ENCODE measurements around the gene HFE. TPM values are rescaled to one million over a fixed set of nuclear protein-coding genes. Genes with fewer than 3 reads are reported as not detected.

Gene HFE
- total and polyA plus RNA-seq, 10 of the 15 experiments (the other 5 are each of a cell fraction or from before 2014, with no cell fraction given) = 0.52 to 5.9 (median 1.7) TPM

- Histone ChIP-seq H3K36me3 (ENCODE audit: control insufficient read depth in 2 of 2, insufficient read depth in 2 of 2, low read length in 1 of 2) (no peaks in the 10 kb centered on the region), H3K9me3 (replicated peaks; ENCODE audit: control insufficient read depth, insufficient read depth, low read length) (no peaks in the 10 kb centered on the region), H3K4me3 (no peak overlapping the region), H3K9ac (ENCODE audit: control insufficient read depth, insufficient read depth, low read length) (no peak overlapping the region), H4K20me1 (ENCODE audit: control insufficient read depth, insufficient read depth) (no peaks in the 10 kb centered on the region), H3K4me1 (ENCODE audit: control insufficient read depth, insufficient read depth, low read length) (no peaks in the 10 kb centered on the region), H3K27me3 (replicated peaks in 1 of 2; ENCODE audit: control insufficient read depth in 2 of 2, insufficient read depth in 2 of 2, low read length in 1 of 2) (no peaks in the 10 kb centered on the region), H3K27ac (ENCODE audit: control insufficient read depth, insufficient read depth) (no peak overlapping the region), H3K79me2 (ENCODE audit: control insufficient read depth, insufficient read depth, low read length) (no peaks in the 10 kb centered on the region; the same call in 1 of the 2 replicates), H3K4me2 (ENCODE audit: control insufficient read depth, insufficient read depth) (no peak overlapping the region), H2AFZ (ENCODE audit: control insufficient read depth, low read depth, low read length) (no peak overlapping the region)
- intact Hi-C loops (cut with micrococcal nuclease; ENCODE audit: unreplicated experiment) = no loop called here
- no TSS peak for BruUV-seq (replicated peaks)
- ChIA-PET RAD21 (ENCODE audit: unreplicated experiment) (no interaction called here), SMC1A (ENCODE audit: uncharacterized antibody, unreplicated experiment) (interaction anchor here (1.6 kb wide), 1 partner anchor 9 kb away, joined by 5 read pairs; no protein-coding TSS in a partner anchor), CTCF (interaction anchor here (0.6 to 1.6 kb wide), 2 partner anchors 48 to 1745 kb away, joined by 3 to 5 read pairs; no protein-coding TSS in a partner anchor), POLR2A (interaction anchor here (1.7 kb wide), 1 partner anchor 9 kb away, joined by 7 read pairs; a partner anchor contains a TSS)
- FAIRE-seq = no peak
- no peak for TF ChIP-seq NR2C2 (IDR thresholded peaks at IDR 0.05; ENCODE audit: borderline replicate concordance, control insufficient read depth, insufficient read length, low read depth)
- no peak for TF ChIP-seq TCF12 (IDR thresholded peaks at IDR 0.05; ENCODE audit: low read depth, low read length)
- TF ChIP-seq YBX1 (IDR thresholded peaks at IDR 0.05) = no peak
- no peak for TF ChIP-seq ZBTB4 (CRISPR knock-in tag; IDR thresholded peaks at IDR 0.05)
- TF ChIP-seq SMARCA5 (IDR thresholded peaks at IDR 0.05) = no peak
- TF ChIP-seq CBX3 (IDR thresholded peaks at IDR 0.05; ENCODE audit: borderline replicate concordance, low read depth) = no peak
- no peak for TF ChIP-seq RB1 (IDR thresholded peaks at IDR 0.05; ENCODE audit: borderline replicate concordance)
- TF ChIP-seq MEF2A (IDR thresholded peaks at IDR 0.05; ENCODE audit: insufficient read depth, low read depth, low read length) = no peak
- TF ChIP-seq PKNOX1 (IDR thresholded peaks at IDR 0.05) = no peak
- no peak for TF ChIP-seq RBBP5 (conservative IDR thresholded peaks at IDR 0.05)
- no peak for TF ChIP-seq ZZZ3 (IDR thresholded peaks at IDR 0.05; ENCODE audit: control insufficient read depth, insufficient read length, low read depth)
- no peak for TF ChIP-seq BCL11A (IDR thresholded peaks at IDR 0.05; ENCODE audit: low read depth, low read length)
- no peak for TF ChIP-seq IKZF1 (conservative IDR thresholded peaks at IDR 0.05)
- no peak for TF ChIP-seq MAX (IDR thresholded peaks at IDR 0.05; ENCODE audit: low read depth, low read length)
- in situ Hi-C loops (cut with MboI) = no loop called here
- DNase-seq (ENCODE audit: low read depth, low spot score) = no peak
- no peak for ATAC-seq
These were observed 26.3 kb downstream of the HFE start for GRCh38 chr6:26113570-26113969.

Data from GM12878 (cell line).